BE2C (cell line): ENCODE data around the gene KRTAP7-1.

Source experiments
- DNase-seq: peaks from one replicate; pipeline ENCODE4 v3.0.0-alpha.2; 2020
- H3K27me3 ChIP-seq: fragments of 250-450 bp; sonication (Bioruptor Pico); 2 replicates; pipeline ENCODE4 v1.5.1; 2020; ENCODE audit warnings: mild to moderate bottlenecking
- H3K36me3 ChIP-seq: fragments of 250-450 bp; sonication (Bioruptor Pico); 2 replicates; pipeline ENCODE4 v1.5.1; 2020; ENCODE audit warnings: mild to moderate bottlenecking
- H3K4me1 ChIP-seq: fragments of 250-450 bp; sonication (Bioruptor Pico); 2 replicates; pipeline ENCODE4 v1.5.1; 2020
- H3K4me3 ChIP-seq: 2 replicates; pipeline ENCODE4 v1.5.1; 2011; ENCODE audit warnings: low read depth, low read length
- H3K9me3 ChIP-seq: fragments of 250-450 bp; sonication (Bioruptor Pico); 2 replicates; pipeline ENCODE4 v1.5.1; 2020
- TF ChIP-seq, protein P1 (sequence below): IDR thresholded peaks from 2 replicates; pipeline ENCODE4 v1.5.1; 2012; ENCODE audit warnings: mild to moderate bottlenecking, low read depth, low read length

KRTAP7-1 gene

DNA sequence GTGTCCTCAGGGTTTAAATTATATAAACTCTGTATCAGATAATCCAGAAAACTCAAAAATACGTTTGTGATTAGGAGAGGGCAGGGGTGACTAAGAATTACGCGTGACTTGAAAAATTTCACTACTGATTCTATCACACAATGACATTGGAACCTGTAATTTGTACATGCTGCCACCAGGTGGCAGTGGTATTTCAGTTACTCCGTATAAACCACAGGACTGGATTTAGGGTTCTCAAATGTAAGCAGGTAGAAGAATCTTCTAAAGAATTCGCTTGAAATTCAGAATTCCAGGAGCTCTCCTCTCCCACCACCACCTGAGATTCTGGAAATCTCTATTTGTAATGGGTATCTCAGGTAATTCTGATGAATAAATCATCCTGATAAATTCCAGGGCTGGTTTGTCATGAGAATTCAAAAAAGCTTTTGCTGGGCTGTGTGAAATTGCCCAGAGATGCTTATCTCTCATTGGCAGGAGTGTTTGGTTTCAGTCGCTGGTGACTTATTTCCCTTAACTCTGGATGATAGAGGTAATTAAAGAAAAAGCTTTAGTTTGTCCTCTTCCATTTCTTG is 1.7 kb upstream of the KRTAP7-1 start:
- Histone ChIP-seq H3K36me3 (no peaks in the 10 kb centered on the region), H3K9me3 (no peaks in the 10 kb centered on the region), H3K4me3 (no peak overlapping the region), H3K4me1 (no peaks in the 10 kb centered on the region), H3K27me3 (no peaks in the 10 kb centered on the region)
- DNase-seq = peak; percentile 40
- TF ChIP-seq, protein P1, sequence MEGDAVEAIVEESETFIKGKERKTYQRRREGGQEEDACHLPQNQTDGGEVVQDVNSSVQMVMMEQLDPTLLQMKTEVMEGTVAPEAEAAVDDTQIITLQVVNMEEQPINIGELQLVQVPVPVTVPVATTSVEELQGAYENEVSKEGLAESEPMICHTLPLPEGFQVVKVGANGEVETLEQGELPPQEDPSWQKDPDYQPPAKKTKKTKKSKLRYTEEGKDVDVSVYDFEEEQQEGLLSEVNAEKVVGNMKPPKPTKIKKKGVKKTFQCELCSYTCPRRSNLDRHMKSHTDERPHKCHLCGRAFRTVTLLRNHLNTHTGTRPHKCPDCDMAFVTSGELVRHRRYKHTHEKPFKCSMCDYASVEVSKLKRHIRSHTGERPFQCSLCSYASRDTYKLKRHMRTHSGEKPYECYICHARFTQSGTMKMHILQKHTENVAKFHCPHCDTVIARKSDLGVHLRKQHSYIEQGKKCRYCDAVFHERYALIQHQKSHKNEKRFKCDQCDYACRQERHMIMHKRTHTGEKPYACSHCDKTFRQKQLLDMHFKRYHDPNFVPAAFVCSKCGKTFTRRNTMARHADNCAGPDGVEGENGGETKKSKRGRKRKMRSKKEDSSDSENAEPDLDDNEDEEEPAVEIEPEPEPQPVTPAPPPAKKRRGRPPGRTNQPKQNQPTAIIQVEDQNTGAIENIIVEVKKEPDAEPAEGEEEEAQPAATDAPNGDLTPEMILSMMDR = peak; percentile 75

DNA sequence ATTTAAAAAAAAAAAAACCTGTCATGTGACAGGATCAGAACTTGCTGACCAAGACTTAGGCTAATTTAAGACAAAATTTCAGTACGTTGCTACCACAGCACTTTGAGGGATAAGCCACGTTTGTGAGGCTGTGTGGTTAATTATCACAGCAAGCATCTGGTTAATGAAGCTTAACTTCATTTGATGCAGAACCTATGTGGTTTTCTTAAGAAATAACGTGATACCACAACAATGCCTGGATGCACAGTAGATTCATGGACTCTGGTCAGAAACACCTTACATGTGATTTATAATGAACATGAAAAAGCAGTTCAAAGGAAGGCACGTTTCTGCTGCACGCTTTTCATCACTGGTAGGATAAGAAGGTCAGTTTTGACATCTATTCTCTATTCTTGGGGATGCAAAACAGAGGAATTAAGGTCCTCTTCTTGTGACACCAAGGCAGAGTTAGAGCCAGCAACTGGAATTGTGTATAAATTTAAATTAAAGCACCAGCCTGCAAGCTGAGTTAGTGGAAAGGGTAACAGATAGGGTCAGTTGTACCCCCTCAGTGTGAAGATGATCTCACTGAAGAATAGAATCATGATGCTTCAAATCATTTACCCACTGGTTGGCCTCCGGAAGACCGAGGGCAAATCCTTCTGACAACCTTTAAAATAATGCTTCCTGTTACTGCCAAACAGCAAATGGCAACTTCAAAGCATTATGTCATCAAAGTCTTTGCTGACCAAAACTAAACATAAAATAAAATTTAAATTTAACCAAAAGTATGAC is 10.5 kb downstream of the KRTAP7-1 start:
- TF ChIP-seq, protein P1 = no peak
- Histone ChIP-seq H3K4me1 (no peaks in the 10 kb centered on the region), H3K36me3 (no peaks in the 10 kb centered on the region), H3K27me3 (no peaks in the 10 kb centered on the region), H3K9me3 (no peaks in the 10 kb centered on the region), H3K4me3 (no peak overlapping the region)
- DNase-seq = no peak

DNA sequence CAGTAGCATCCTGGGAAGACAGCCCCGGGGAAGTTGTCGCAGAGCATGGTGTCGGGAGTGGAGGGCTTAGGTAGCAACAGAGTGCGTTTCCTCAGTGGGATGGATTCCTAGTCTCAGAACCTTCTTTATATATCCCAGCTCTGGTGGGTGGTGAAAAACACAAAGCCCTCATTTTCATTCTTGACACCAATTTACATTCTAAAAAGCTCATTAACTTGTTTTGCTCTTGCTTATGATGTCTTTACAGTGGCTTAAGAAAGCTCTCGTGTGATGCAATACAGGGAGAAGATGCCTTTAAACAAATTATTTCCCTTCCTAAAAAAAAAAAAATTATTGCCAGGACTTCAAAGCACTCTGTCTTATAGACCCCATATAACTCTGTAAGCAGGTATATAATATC is 16.4 kb downstream of the KRTAP7-1 start, which contains the start of gene KRTAP8-1:
KRTAP8-1 (minus strand) TSS at position 101 of the 400 bp plus-strand sequence; CDS start at position 47, 54 bp downstream.
- DNase-seq = no peak
- TF ChIP-seq, protein P1 = no peak
- Histone ChIP-seq H3K4me1 (no peaks in the 10 kb centered on the region), H3K4me3 (no peak within 1 kb of the TSS), H3K9me3 (no peaks in the 10 kb centered on the region), H3K36me3 (no peaks in the 10 kb centered on the region), H3K27me3 (no peaks in the 10 kb centered on the region)

DNA sequence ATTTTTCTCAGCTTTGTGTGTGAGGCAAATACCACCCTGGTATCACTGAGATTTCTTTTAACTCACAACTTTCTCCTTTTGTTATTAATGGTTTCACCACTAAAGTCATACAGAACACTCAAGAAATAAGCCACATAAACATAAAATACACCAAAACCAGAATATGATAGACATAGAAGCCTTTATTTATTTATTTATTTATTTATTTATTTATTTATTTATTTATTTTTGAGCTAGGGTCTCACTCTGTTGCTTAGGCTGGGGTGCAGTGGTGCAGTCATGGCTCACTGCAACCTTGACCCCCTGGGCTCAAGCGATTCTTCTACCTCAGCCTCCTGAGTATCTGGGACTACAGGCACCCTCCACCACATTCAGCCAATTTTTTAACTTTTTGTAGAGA is 29.0 kb downstream of the KRTAP7-1 start:
- DNase-seq = no peak
- Histone ChIP-seq H3K9me3 (no peaks in the 10 kb centered on the region), H3K4me3 (no peak overlapping the region), H3K36me3 (no peaks in the 10 kb centered on the region), H3K4me1 (no peaks in the 10 kb centered on the region), H3K27me3 (no peaks in the 10 kb centered on the region)
- TF ChIP-seq, protein P1 = no peak

DNA sequence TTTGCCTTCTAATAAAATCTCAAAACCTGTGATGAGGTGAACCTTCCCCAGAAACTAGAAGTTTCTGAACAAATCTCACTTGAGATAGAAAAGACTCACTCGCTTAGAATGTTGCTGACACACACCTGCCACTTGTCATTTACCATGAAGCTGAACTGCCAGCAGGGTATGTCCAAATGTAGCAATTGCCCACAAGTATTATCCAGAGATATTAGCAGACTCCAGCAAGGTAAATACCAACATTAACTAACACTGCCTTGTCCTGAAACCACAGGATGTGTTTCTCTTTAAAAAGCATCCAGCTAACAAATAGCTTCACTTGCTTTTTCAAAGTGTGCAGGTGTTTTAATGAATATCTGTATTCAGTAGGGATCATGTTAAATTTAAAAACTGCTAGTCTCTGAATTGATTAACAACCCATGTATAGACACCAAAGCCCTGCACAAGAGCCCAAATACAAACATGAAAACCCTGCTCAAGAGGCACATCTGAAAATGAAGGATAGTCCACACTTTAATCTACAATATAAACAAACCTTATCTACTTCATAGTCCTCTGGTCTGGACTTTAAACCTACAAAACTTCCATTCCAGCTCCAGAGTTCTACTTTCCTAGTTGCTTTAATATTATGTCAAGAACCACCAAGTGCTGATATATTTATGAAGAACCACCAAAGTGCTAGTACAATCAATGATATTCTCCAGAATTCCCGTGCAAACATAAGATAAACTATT is 35.8 kb downstream of the KRTAP7-1 start:
- H3K4me1 ChIP-seq = no peaks in the 10 kb centered on the region
- no peaks in the 10 kb centered on the region for H3K27me3 ChIP-seq
- no peaks in the 10 kb centered on the region for H3K36me3 ChIP-seq
- no peak overlapping the region for H3K4me3 ChIP-seq
- TF ChIP-seq, protein P1 = no peak
- H3K9me3 ChIP-seq = no peaks in the 10 kb centered on the region
- no peak for DNase-seq
